HG03571 (cell line): ENCODE results near the gene METTL25B.
"Not testable (repeated sequence)": the region's sequence is repeated elsewhere in the genome, so short reads cannot be mapped to it uniquely, and the experiment has no call there.

Experiments
- ATAC-seq: cut with Tn5 transposase; IDR thresholded peaks from one replicate; pipeline ENCODE4 v1.9.1; 2021; ENCODE audit not compliant: unreplicated experiment

The METTL25B gene

DNA sequence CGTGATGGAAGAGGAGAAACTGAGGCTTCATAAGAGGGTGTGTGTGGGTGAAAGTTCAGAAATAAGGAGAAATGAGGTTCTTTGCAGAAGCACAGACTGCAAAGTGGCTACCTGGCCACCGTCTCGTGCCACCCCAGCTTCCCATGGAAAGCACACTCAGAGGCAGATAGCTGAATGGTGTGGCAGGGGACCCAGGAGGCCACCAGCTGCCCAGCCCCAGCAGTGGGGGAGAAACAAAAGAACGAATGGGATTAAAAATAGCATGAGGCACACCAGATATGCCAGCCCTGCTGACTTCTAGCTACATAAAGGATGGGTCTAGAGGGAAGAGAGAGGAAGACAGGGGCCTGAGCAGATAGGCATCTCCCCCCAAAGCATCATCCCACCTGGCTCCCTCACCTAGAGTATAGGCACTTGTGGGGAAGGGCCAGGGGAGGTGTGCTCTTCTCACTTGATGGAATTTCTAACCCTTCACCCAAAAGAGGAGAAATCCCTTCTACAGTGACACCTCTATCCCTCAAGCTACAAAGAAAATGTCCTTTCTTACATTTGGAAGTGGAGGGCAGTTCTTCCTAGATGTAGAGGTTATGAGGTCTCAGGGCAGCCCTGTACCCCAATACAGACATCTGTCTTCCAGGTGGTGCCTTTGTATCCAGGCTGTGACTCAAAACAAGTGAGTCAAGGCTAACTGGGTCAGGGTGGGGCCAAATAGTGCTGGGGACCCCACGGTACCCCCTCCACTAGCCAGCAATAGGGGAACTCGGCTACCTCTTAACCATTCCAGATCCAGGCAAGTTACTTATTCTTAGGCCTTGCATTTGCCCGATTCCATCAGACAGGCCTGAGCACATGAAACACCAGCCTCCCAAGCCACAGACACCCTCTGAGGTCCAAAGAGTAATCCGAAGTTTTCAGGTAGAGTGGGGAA, 19.7 kb downstream of the METTL25B start:
- ATAC-seq: no peak

DNA sequence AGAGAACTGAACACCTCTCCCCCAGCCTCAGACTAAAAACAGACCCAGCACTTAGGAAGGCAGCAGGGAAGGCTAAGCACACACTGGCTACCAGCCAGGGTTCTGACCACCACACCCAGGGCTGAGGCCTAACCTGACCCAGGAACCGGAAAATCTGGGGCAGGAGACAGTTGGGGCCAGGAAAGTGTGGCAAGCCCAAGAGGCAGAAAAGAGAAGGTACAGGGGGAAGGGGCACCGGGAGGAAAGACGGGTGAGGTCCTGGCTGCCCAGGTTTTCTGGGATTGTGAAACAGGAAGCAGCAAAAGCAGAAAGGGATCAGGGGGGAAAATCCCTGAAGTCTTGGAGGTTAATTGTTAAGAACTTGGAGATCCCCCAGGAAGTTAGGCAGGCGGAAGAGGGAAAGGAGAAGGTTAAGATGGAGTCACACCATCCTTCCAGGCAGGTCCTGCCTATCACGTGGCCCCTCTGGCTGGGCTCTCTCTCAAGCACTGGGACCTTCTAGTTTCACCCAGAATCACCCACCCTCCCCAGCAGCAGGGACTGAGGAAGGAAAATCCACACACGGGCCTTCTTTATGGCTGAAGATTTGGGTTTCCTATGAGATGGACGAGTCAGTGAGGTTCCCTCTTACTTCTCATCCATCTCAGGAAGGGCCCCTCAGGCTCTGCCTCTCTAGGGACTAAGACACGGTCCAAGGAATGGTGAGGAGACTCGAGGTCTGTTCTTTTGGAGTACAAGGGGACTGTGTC, 20.6 kb downstream of the METTL25B start:
- no peak for ATAC-seq

DNA sequence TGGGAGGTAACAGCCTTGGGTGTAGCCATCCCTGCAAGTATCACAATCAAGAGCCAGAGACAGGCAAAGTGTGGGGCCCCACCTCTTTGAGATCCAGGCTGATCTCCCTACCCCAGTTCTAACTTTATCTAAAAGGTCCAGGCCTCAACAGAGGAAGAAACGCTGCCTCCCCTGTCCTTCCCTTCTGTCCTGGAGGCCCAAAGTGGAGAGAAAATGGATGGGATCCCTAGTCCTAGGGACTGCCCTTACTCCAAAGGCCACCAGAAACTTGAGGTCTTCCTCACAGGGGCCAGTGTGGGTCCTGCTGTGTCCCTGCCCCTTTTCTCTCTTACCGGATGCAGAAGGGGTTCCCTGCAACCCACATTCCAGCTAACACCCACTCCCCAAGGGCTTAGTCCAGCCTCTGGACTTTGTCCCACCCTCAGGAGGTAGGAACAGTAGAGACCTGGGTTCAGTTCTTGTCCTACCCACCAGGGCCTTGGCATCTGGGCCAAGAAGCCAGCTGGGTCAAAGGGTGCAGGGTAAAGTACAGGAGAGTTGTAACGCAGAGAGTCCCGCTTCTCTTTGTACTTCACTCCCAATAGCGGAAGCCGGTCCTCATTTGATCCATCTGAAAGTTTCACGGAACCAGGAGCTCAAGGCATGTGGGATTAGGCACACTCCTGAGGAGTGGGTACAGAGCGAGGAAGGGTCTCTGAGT, 21.3 kb downstream of the METTL25B start:
- ATAC-seq: no peak

DNA sequence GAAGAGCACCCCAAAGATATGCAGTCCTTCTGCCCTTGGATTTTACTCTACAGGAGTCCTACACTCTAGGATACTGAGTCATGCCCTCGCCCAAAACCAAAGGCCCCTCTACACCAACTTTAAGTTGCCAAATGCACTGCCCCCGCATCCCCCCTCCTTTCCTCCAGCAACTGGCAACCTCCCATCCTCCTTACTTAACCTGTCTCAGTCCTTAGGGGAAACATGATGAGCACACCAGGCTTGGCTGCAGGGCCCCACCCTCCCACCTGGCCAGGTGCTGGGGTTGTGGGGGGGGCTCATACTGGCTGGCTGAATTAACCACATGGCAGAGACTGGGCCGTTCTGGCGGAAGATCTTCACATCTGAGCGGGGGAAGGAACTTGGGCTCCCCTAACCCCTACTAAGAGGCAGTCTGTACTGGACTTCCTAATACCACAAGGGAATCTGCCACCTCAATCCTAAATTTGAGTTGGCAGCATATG, 22.0 kb downstream of the METTL25B start:
- no peak for ATAC-seq

DNA sequence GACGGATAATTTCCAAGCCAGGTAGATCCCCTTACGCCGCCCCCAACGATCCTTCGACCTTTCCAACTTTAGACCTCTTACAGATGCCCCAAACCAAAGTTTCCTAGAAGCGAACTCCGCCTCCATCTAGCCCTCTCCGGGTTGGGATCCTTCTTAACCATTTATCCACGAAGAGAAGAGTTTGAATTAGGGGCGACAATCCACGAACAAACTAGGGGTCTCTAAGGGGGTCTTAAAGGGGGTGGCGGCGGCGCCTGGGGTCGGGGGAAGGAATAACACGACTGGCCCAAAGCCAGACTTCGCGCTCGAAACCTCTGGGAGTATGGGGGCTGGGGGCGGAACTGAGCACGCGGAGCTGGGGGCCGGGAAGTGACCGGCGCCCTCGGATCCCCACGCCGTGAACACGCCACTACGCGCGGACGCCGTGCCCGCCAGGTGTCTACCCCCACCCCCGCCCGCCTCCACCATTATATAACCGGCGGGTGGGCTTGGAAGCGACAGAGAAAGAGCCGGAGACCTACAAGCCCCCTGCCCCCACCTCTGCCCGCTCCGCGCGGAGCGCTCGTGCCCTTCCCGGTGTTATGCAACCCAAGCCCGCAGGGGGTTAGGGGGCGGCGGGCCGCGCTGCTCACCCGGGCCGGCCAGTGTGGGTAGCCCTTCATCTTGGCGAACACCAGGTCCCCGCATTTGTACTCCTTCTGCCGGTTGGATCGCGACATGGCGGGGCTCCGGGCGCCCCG, 22.6 kb downstream of the METTL25B start:
- peak; percentile 22 for ATAC-seq

DNA sequence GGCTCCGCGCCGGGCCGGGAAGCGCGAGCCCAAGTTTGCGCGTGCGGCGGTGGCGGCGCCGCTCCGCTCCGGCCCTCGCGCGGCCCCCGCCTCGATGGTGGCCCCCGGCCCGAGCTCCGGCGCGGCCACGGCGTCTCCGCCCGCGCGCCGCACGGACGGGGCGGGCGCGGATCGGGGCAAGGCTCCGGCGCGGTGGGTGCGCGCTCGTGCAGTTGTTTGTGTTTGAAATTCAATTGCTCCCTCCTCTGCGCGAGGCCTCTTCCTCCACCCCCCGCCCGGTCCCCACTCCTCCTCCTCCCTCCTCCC, 23.1 kb downstream of the METTL25B start, which contains the start of gene HDGF:
HDGF (minus strand) TSS at position 225 of the 306 bp plus-strand sequence. CDS start 246 bp downstream, outside the sequence.
- ATAC-seq: peak; percentile 18

DNA sequence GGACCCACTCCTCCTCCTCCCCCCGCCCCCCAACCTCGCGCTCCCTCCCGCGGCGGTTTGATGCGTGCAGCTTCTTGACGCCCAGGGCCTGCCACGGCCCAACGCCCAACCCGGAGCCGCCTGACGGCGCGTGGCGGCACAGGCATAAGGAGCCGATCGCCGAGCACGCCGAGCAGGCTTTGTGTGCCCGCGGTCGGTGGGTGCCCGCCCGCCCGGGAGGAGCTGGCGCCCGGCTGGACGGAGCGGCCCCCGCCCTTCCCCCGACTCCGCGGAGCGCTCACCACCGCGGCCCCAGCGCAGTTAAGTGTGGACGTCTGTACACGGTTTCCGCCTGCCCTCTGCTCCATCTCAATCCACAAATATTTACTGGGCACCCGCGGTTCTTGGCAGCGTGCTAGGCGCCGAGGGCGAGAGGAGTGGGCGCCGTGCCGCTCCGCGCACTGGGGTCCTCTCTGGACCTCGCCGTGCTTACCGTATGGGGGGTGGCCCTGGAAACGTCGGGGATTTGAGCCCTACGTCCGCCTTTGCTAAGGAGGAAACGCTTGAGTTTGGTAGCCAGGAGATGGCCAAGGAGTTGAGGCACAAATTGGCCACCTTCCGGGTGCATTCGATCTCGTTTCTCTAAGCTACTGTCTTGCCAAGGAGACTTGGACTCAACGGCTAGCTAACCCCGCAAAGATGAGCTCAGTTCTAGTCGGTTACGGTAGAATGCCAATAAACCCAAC, 23.6 kb downstream of the METTL25B start:
- ATAC-seq: peak; percentile 55

DNA sequence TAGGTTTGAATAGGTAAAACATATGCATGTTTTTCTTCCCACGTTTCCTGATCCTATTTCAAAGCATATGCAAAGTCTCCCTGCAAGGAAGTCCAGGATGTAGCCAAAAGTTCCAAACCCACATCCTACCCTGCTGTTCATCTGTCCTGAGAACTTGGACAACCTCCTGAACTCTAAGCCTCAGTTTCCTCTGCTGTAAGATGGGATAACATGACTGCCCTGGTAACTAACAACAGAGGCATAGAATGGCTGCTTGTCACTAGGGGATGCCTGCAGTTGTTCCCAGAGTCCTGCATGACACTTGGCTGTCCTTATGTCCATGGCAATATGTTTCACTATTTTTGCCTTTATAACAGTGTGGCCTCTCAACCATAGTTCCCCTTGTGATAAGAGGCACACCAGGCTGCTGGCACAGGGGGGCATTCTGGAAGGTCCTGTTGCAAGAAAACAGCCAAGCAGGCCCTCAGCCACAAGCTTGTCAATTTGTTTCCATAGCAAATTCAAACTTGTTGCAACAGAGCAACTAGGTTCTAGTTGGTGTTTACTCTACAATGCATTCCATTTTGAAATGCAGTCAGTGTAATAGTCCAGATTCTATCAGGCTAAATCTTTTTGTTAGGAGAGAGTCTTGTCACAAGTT, 24.7 kb downstream of the METTL25B start:
- ATAC-seq: no peak

DNA sequence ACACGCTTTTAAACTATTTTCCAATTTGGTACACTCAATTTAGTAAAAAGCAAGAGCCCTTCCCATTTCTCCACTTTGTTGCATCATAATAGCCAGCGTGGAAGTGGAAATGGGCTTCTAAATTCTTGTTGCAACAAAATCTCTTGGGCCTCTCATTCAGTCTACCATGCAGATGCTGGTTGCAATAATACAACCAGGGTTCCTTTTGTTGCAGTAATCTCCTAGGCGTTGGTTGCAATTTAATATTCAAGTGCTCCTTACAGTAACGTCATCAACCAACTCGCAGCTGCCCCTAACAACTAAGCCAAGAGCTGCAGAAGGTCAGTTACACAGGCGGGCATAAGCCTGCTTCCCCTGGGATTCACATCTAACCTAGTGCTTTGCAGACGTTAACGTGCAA, 25.9 kb downstream of the METTL25B start:
- ATAC-seq: no peak

DNA sequence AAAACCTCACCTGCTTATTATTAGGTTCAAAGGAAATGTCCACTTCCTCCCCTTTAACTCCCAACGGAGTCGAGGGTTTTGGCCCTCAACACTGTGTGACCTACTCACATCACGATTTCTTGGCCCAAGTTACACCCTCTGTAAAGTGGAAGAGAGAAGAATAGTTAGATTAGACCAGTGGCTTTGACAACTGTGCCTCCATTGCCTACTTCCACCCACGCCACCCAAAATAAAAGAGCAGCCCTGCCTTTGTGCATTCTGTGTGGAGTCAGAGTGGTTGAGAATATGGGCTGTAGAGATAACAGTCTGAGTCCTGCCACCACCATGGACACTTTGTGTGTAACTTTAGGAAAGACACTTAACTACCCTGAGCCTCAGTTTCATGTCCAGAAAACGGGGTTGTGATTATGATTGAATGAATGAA, 27.3 kb downstream of the METTL25B start:
- ATAC-seq: no peak

DNA sequence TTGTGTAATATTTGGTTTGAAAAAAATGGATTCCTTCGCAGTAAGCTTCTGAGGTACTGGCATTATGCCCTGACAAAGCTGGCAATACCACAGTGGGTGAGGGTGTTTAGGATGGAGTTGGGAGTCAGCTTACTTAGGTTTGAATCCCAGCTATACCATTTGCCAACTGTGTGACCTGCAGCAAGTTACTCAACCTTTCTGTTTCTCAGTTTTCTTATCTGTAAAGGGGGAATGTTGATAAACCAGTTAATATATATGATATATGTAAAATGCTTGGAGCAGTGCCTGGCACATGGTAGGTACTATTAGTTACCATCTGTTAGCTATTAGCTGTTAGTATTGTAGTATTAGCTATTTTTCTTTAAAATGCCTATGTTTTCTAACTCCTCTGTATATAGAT, 28.1 kb downstream of the METTL25B start:
- ATAC-seq: no peak

DNA sequence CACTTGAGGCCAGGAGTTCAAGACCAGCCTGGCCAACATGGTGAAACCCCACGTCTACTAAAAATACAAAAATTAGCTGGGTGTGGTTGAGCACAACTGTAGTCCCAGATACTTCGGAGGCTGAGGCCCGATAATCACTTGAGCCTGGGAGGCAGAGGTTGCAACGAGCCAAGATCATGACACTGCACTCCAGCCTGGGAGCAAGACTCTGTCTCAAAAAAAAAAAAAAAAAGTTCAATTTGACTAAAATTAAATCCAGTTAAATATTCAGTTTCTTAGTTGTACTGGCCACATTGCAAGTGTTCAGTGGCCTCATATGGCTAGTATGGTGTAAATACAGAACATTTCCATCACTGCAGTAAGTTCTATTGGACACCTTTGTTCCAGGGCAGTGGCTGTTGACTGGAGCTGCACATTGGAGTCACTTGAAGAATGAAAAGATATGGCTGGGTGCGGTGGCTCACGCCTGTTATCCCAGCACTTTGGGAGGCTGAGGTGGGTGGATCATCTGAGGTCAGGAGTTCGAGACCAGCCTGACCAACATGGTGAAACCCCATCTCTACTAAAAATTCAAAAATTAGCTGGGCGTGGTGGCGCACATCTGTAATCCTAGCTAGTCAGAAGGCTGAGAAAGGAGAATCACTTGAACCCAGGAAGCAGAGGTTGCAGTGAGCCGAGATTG, 29.4 kb downstream of the METTL25B start:
- ATAC-seq: not testable (repeated sequence)

DNA sequence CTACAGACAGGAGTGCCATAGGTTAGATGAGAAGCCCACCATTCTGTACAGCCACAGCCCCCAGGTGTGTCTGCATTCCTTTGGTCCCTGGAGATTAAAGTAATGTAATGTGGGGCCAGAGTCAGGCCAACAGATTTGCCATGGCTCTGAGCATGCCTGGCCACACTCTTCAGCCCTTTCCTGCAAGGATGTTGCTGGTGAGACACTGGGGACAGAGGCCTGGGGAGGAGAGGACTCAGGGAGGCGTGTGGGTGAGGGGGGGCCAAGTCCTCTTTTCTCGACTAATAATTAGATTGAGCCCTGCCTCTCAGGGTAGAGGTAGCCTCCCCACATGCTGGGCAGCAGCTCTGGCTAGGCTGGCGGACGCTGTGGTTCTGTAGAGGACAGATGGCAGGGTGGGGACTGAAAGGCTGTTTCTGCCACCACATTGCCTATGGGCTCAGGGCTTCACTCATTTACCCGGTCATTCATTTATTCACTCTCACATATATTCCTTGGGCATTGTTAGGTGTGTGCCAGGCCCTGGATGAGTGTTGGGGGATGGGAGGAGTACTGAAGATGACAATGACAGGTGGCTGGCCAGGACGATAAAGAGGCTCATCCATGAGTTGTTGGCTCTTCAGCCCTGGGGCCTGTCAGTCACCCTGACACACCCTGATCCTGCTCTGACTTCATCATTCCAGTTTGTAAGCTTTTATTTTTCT, 32.0 kb downstream of the METTL25B start:
- ATAC-seq: no peak

DNA sequence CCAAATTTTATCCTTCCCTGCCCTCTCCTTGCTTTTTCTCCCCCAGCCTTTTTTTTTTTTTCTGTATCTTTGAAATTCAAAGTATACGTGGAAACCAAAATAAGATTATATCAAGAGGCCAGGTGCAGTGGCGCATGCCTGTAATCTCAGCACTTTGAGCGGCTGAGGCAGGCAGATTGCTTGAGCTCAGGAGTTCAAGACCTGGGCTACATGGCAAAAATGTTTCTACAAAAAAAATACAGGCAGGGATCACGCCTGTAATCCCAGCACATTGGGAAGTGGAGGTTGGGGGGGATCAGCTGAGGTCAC, 32.5 kb downstream of the METTL25B start:
- ATAC-seq: no peak

DNA sequence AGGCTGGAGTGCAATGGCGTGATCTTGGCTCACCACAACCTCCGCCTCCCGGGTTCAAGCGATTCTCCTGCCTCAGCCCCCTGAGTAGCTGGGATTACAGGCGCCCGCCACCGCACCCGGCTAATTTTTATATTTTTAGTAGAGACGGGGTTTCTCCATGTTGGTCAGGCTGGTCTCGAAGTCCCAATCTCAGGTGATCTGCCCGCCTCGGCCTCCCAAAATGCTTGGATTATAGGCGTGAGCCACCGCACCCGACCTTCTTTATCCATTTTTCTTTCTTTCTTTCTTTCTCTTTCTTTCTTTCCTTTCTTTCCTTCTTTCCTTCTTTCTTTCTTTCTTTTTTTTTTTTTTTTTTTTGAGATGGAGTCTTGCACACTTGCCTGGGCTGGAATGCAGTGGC, 36.9 kb downstream of the METTL25B start:
- not testable (repeated sequence) for ATAC-seq

DNA sequence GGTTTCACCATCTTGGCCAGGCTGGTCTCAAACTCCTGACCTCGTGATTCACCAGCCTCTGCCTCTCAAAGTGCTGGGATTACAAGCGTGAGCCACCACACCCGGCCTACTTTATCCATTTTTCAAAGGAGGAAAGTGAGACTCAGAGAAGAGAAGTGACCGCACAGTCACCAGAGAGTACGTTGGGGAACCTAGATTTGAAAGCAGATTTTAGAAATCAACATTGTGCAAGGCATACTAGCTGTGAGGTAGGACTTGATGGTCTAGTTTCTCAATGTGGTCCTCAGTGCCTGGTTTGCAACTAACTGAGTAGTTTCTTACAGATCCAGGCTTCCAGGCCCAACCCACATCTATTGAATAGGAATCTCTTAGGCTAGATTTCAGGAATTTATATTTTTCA, 37.4 kb downstream of the METTL25B start:
- no peak for ATAC-seq

DNA sequence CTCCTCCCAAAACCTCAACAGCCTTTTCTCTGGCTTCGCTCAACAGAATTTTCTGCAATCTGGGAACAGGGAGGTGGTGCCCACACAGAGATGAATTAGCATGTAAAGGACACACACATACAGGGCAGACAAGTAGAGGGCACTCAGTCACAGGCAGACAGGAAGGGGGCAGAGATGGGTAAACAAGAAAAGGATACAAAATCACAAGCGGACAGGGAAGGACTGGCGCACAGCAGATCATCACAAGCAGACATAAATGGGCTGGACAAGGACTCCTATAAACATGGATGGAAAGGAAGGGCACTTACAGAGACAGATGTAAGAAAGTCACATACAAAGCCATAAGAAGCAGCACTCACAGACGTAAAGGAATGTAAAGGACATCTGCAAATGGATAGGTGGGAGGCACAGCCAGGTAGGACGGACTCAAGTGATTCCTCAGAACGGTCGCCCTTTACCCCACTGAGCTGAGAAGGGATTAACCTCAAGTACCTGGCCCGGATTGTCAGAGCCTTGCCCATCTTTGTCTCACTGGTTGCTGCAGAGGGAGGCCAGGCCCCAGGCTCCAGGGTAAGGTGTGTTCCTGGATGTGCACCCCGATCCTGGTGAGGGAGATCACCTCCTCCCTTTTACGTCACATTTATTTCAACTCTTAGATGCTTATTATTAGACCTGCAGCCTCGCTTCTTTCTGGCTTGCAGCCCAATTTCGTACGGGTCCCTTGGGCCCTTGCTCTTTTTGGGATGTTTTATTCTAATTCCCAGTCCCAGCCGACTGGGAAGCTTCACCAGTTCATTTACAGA, 38.2 kb downstream of the METTL25B start:
- peak; percentile 27 for ATAC-seq
